A549 (cell line): ENCODE results near the gene MYOZ3. TPM values are rescaled to one million over a fixed set of nuclear protein-coding genes. Genes with fewer than 3 reads are reported as not detected.

Experiments used
- ATAC-seq, 2 experiments: fragments of 200-7000 bp in 1 of 2; fragments of >200 bp in 1 of 2; cut with Nextera tagmentation in 1 of 2; cut with Tn5 transposase in 1 of 2; 3 replicates each; pipeline versions ENCODE4 v1.8.0 to v1.9.1; 2018 to 2020; ENCODE audit warnings: mild to moderate bottlenecking in 1 of 2, moderate library complexity in 1 of 2
- CTCF ChIA-PET: fragments of 300-600 bp; sonication (Branson Sonifier 250); formaldehyde crosslinking; extraction: SDS; loops from one replicate; lab custom pipeline; 2021; ENCODE audit warnings: antibody characterized with exemption, inconsistent platforms; lab: Yijun Ruan, JAX
- POLR2A ChIA-PET: fragments of 350-600 bp; formaldehyde crosslinking; extraction: SDS; loops from one replicate; lab custom pipeline; 2021; ENCODE audit warnings: antibody characterized with exemption, inconsistent platforms; lab: Yijun Ruan, JAX
- DNase-seq, 2 experiments: peaks; one replicate each; pipeline versions ENCODE4 v3.0.0 to v3.0.0-alpha.2; 2011 to 2016; ENCODE audit warnings: low read depth in 1 of 2, low spot score in 1 of 2
- FAIRE-seq: peaks from 2 replicates; lab custom pipeline; 2011; peaks lifted over from hg19 to GRCh38; lab: Jason Lieb, UNC
- H3K27ac ChIP-seq, 2 experiments: fragments of >200 bp; sonication (Bioruptor Twin); formaldehyde crosslinking; 3 replicates each; pipeline ENCODE4 v1.5.1; 2016 to 2017
- H3K4me1 ChIP-seq: fragments of >200 bp; sonication (Bioruptor Twin); formaldehyde crosslinking; 3 replicates; pipeline ENCODE4 v1.6.1; 2016
- H3K4me2 ChIP-seq: fragments of >200 bp; sonication (Bioruptor Twin); formaldehyde crosslinking; 3 replicates; pipeline ENCODE4 v1.6.1; 2016
- H3K4me3 ChIP-seq: fragments of >200 bp; sonication (Bioruptor Twin); formaldehyde crosslinking; 3 replicates; pipeline ENCODE4 v1.5.1; 2016
- H3K9me3 ChIP-seq: fragments of >200 bp; sonication (Bioruptor Twin); formaldehyde crosslinking; 3 replicates; pipeline ENCODE4 v1.6.1; 2016
- CHD2 ChIP-seq: fragments of 150-350 bp; IDR thresholded peaks from 2 replicates; pipeline ENCODE4 v1.6.1; 2014; ENCODE audit warnings: low read length; ENCODE audit not compliant: partially characterized antibody
- EHMT2 ChIP-seq: fragments of 200-600 bp; sonication (generic); IDR thresholded peaks from 2 replicates; pipeline ENCODE4 v1.6.1; 2016; ENCODE audit warnings: antibody characterized with exemption, low read depth, mild to moderate bottlenecking, moderate library complexity
- ESRRA ChIP-seq: fragments of 150-350 bp; IDR thresholded peaks from 2 replicates; pipeline ENCODE4 v1.6.1; 2014; ENCODE audit warnings: mild to moderate bottlenecking, low read length, borderline replicate concordance
- HOXA7 ChIP-seq: fragments of 250-450 bp; sonication (Bioruptor Pico); IDR thresholded peaks from 2 replicates; pipeline ENCODE4 v1.5.0; 2020; ENCODE audit warnings: mild to moderate bottlenecking, moderate library complexity
- KDM5A ChIP-seq: fragments of 200-600 bp; sonication (generic); IDR thresholded peaks from 2 replicates; pipeline ENCODE4 v1.6.1; 2016; ENCODE audit warnings: antibody characterized with exemption, mild to moderate bottlenecking
- MAFK ChIP-seq: fragments of 450-650 bp; IDR thresholded peaks from 2 replicates; pipeline ENCODE4 v1.6.1; 2014; ENCODE audit not compliant: partially characterized antibody
- MAZ ChIP-seq: fragments of 150-350 bp; IDR thresholded peaks from 2 replicates; pipeline ENCODE4 v1.6.1; 2014; ENCODE audit warnings: antibody characterized with exemption, low read depth, low read length, borderline replicate concordance
- RARB ChIP-seq: fragments of 250-450 bp; sonication (Bioruptor Pico); IDR thresholded peaks from 2 replicates; pipeline ENCODE4 v1.8.0; 2021; ENCODE audit warnings: mild to moderate bottlenecking, moderate library complexity
- TFCP2L1 ChIP-seq: fragments of 250-450 bp; sonication (Bioruptor Pico); IDR thresholded peaks from 2 replicates; pipeline ENCODE4 v1.5.0; 2021; ENCODE audit warnings: mild to moderate bottlenecking
- ZC3H11A ChIP-seq: fragments of 450-650 bp; IDR thresholded peaks from 2 replicates; pipeline ENCODE4 v1.6.1; 2014; ENCODE audit warnings: antibody characterized with exemption, mild to moderate bottlenecking
- ZFP36 ChIP-seq: fragments of 450-650 bp; IDR thresholded peaks from 2 replicates; pipeline ENCODE4 v1.6.1; 2014; ENCODE audit warnings: borderline replicate concordance; ENCODE audit not compliant: partially characterized antibody
- WGBS: methylation state at CpG from one replicate; pipeline ENCODE4 v1.1.6; 2017; ENCODE audit errors: missing lambda C conversion rate; 5-methylcytosine and 5-hydroxymethylcytosine counted together
- polyA plus RNA-seq, 4 experiments: library from polyadenylated mRNA; depleted of rRNA in 3 of 4; stranded (reverse); fragments of >200 nt; fragmentation: RNase III in 1 of 4; extraction: RNeasy Plus Mini Kit Qiagen cat#74134 plus additional on column Dnase treatment in 1 of 4; gene quantifications; 2 replicates in 3 of 4; 3 replicates in 1 of 4; pipeline ENCODE4 v1.2.3, GENCODE V29; 2011 to 2017
- TF ChIP-seq, protein P1 (sequence below): fragments of 200-600 bp; sonication (generic); IDR thresholded peaks from 2 replicates; pipeline ENCODE4 v1.6.1; 2016; ENCODE audit warnings: antibody characterized with exemption, mild to moderate bottlenecking, moderate library complexity
- TF ChIP-seq, protein P2 (sequence below): fragments of 250-450 bp; sonication (Bioruptor Pico); IDR thresholded peaks from 2 replicates; pipeline ENCODE4 v1.5.0; 2021; ENCODE audit warnings: mild to moderate bottlenecking, moderate library complexity, borderline replicate concordance

Gene MYOZ3
- polyA plus RNA-seq, 2 of the 4 experiments (the other 2 are of a cell fraction), result 0.06 to 0.09 TPM

DNA sequence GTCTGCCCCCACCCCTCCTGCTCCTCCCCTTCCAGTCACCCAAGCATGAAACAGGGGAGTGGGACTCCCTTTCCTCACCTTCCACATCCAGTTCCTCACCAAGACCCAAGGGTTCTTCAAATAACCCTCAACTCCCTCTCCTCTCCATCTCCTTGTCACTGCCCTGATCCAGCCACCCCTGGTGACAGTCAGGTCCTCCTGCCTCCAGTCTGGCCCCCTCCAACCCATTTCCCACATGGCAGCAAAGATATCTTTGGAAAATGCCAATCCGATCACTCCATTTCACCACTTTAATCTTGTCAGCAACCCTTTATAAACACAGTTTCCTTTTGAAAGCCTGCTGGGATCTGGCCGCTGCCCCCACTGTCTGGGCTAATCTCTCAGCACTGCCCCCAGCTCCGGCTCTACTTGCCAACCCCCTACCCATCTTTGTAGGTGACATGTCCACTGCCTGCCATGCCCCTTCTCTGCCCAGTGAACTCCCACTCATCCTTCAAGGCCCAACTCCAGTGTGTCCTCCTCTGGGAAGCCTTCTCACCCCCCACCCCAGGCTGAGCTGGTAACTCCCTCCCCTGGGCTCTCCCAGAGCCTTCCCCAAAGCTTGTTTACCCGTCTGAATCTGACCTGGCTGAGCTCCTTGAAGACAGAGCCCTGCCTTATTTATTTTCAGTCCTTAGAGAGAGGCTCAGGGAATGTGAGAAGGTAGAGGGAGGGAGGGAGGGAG is 781 bp upstream of the MYOZ3 start:
- ChIA-PET CTCF (interaction anchor here (0.8 to 11.2 kb wide), 4 partner anchors 18 to 211 kb away, joined by 3 to 143 read pairs (median 9); partner anchors contain the start of genes RBM22, RPS14 and SYNPO), POLR2A (no interaction called here)
- Histone ChIP-seq H3K27ac (0 out of 6 replicates have a peak overlapping the region, but pooled peaks of 1 of the 2 experiments have one; percentile 23), H3K4me3 (no peak overlapping the region), H3K4me1 (peaks cover 20% of the 10 kb centered on the region), H3K9me3 (no peaks in the 10 kb centered on the region), H3K4me2 (no peak overlapping the region)
- ATAC-seq, result no peak
- FAIRE-seq, result no peak
- DNase-seq, result no peak
- 65% methylated on average over 4 of the region's 4 CpGs for WGBS
- TF ChIP-seq ZFP36 (no peak), KDM5A (no peak), ESRRA (no peak), ZC3H11A (no peak), CHD2 (no peak), MAFK (no peak), EHMT2 (no peak), MAZ (no peak), HOXA7 (no peak), TFCP2L1 (no peak)
- TF ChIP-seq, protein P1, sequence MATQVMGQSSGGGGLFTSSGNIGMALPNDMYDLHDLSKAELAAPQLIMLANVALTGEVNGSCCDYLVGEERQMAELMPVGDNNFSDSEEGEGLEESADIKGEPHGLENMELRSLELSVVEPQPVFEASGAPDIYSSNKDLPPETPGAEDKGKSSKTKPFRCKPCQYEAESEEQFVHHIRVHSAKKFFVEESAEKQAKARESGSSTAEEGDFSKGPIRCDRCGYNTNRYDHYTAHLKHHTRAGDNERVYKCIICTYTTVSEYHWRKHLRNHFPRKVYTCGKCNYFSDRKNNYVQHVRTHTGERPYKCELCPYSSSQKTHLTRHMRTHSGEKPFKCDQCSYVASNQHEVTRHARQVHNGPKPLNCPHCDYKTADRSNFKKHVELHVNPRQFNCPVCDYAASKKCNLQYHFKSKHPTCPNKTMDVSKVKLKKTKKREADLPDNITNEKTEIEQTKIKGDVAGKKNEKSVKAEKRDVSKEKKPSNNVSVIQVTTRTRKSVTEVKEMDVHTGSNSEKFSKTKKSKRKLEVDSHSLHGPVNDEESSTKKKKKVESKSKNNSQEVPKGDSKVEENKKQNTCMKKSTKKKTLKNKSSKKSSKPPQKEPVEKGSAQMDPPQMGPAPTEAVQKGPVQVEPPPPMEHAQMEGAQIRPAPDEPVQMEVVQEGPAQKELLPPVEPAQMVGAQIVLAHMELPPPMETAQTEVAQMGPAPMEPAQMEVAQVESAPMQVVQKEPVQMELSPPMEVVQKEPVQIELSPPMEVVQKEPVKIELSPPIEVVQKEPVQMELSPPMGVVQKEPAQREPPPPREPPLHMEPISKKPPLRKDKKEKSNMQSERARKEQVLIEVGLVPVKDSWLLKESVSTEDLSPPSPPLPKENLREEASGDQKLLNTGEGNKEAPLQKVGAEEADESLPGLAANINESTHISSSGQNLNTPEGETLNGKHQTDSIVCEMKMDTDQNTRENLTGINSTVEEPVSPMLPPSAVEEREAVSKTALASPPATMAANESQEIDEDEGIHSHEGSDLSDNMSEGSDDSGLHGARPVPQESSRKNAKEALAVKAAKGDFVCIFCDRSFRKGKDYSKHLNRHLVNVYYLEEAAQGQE, result no peak
- TF ChIP-seq, protein P2, sequence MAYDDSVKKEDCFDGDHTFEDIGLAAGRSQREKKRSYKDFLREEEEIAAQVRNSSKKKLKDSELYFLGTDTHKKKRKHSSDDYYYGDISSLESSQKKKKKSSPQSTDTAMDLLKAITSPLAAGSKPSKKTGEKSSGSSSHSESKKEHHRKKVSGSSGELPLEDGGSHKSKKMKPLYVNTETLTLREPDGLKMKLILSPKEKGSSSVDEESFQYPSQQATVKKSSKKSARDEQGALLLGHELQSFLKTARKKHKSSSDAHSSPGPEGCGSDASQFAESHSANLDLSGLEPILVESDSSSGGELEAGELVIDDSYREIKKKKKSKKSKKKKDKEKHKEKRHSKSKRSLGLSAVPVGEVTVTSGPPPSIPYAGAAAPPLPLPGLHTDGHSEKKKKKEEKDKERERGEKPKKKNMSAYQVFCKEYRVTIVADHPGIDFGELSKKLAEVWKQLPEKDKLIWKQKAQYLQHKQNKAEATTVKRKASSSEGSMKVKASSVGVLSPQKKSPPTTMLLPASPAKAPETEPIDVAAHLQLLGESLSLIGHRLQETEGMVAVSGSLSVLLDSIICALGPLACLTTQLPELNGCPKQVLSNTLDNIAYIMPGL (CRISPR knock-in tag), result no peak

DNA sequence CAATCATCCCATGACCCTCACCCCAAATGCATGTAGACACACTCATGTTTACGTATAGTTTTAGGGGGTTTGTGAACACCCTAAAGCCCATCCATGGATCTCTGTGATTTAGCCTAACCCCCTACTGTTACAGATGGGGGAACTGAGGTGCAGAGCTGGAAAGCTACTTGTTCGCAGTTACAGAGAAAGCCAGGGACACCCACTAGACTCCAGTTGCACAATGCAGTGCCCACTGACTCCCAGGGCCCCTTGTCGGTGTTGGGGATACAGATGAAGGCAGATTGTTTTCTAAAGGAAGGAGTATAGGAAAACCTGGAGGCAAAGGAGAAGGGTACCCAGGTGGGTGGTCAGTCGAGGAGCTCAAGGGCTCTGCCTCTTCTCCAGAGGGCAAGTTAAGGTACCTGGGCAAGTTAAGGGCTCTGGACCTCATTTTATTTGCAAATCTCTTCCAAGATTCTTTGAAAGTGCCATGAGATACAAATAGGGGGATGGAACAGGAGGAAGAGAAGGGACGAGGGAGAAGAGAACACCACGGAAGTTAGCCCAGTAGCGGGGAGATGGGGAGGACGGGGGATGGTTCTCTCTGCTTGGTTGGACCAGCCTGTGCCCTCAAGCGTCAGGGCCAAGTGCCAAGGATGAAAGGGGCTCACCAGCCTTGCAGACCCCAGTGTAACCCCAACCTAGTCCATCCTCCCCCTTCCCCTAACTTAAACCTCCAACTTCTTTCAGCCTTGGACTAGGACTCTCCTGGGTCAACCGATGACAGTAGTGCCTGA is 958 bp downstream of the MYOZ3 start:
- TF ChIP-seq ZFP36 (no peak), EHMT2 (no peak), RARB (CRISPR knock-in tag) (no peak)
- DNase-seq (no peak), ATAC-seq (no peak), FAIRE-seq (no peak)
- CTCF ChIA-PET, result interaction anchor here (0.7 to 11.2 kb wide), 6 partner anchors 9 to 117 kb away, joined by 3 to 143 read pairs (median 4); partner anchors contain the start of genes RBM22, SMIM3 and SYNPO
- 67% methylated on average over 10 of the region's 10 CpGs for WGBS
- Histone ChIP-seq H3K9me3 (no peaks in the 10 kb centered on the region), H3K4me1 (peaks cover 18% of the 10 kb centered on the region), H3K27ac (no peak overlapping the region), H3K4me2 (no peak overlapping the region), H3K4me3 (no peak overlapping the region)
- POLR2A ChIA-PET, result no interaction called here
